NOMO-1 (cell line): ENCODE measurements around the gene IL26.
"Not testable (repeated sequence)": the region's sequence is repeated elsewhere in the genome, so short reads cannot be mapped to it uniquely, and the experiment has no call there.

Source experiments
- DNase-seq, 2 experiments: peaks; one replicate each; lab custom pipeline; 2025; ENCODE audit not compliant: unreplicated experiment in 2 of 2; lab: John Stamatoyannopoulos, UW

IL26 gene

GRCh38 chr12:68203460-68203875 is 22.1 kb downstream of the IL26 start:
- DNase-seq: no peak

- no peak for DNase-seq
Observed at GRCh38 chr12:68200854-68201253, 24.8 kb downstream of the IL26 start.

- no peak for DNase-seq
Observed at GRCh38 chr12:68199127-68199526, 26.5 kb downstream of the IL26 start.

GRCh38 chr12:68198507-68199086 is 27.0 kb downstream of the IL26 start:
- DNase-seq: no peak

- DNase-seq: no peak
Observed at GRCh38 chr12:68190301-68190700, 35.3 kb downstream of the IL26 start.

- DNase-seq: no peak
Observed at GRCh38 chr12:68189821-68190242, 35.8 kb downstream of the IL26 start.

- DNase-seq: peak in 1 of 2 experiments; percentile 2
Observed at GRCh38 chr12:68185598-68185997, 40.0 kb downstream of the IL26 start.

- DNase-seq: peak in 1 of 2 experiments; percentile 2
Observed at GRCh38 chr12:68180792-68181744, 44.5 kb downstream of the IL26 start.

GRCh38 chr12:68178774-68179439 is 46.7 kb downstream of the IL26 start:
- no peak for DNase-seq

- no peak for DNase-seq
Observed at GRCh38 chr12:68178184-68178583, 47.4 kb downstream of the IL26 start.

GRCh38 chr12:68177562-68177961 is 48.0 kb downstream of the IL26 start:
- no peak for DNase-seq

GRCh38 chr12:68176257-68176656 is 49.4 kb downstream of the IL26 start:
- no peak for DNase-seq

GRCh38 chr12:68175557-68176061 is 50.0 kb downstream of the IL26 start:
- DNase-seq: no peak

- DNase-seq: not testable (repeated sequence)
Observed at GRCh38 chr12:68174761-68175160, 50.8 kb downstream of the IL26 start.

- DNase-seq: no peak
Observed at GRCh38 chr12:68173792-68174191, 51.8 kb downstream of the IL26 start.

- DNase-seq: no peak
Observed at GRCh38 chr12:68170726-68171125, 54.9 kb downstream of the IL26 start.

GRCh38 chr12:68169213-68169889 is 56.3 kb downstream of the IL26 start:
- DNase-seq: no peak

- no peak for DNase-seq
Observed at GRCh38 chr12:68166317-68166831, 59.2 kb downstream of the IL26 start.

GRCh38 chr12:68163560-68164081 is 62.0 kb downstream of the IL26 start:
- no peak for DNase-seq

GRCh38 chr12:68162374-68162773 is 63.2 kb downstream of the IL26 start:
- DNase-seq: no peak
